ENCODE results near the gene PRKCQ. TPM values are rescaled to one million over a fixed set of nuclear protein-coding genes. Genes with fewer than 3 reads are reported as not detected.

PRKCQ gene
- total RNA-seq, 2 donors from 2014 or later, result 42.9 to 49.2 TPM

DNA sequence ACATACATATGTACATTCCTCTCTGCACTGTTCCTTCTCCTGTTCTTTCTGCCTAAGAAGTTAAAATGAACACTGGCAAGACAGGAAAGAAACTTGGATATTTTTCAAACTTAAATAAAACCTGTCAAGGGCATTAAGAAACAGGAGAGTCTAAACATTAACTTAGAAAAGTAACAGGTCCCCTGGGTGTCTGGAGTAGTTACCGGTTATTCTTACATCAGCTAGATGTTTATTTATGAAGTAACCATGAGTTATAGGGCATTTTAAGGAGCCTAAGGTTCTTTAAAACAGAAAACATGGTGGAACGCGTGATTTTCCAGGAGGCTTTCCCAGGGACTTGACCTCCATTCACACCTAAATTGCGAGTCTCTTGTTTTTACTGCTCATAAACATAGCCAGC, 148.2 kb downstream of the PRKCQ start:
- Mint-ChIP-seq H3K27ac (no peak overlapping the region), H3K27me3 (ENCODE audit: low read depth) (no peaks in the 10 kb centered on the region), H3K4me1 (ENCODE audit: low read depth) (peaks cover 4% of the 10 kb centered on the region), H3K4me3 (no peak overlapping the region), H3K9me3 (no peaks in the 10 kb centered on the region), H3K36me3 (ENCODE audit: insufficient read depth in 2 of 2) (peaks cover 5 to 20% of the 10 kb centered on the region in 2 donors)
- ATAC-seq (replicated peaks in 1 of 2), result no peak
- DNase-seq, result no peak

DNA sequence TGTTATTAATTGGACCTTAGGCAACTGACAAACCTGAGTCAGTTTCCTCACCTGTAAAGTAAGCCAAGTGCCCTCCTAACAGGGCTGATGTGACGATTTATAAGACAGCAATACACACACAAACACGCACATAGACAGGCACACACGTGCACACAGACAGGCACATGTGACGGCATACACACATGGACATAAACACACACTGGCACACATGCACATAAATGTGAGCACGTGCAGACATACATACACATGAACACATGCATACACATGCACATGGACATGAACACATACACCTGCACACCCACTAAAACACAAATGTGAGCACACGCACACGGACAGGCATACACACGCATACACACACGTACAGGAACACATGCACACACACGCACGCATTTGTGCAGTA, 148.9 kb downstream of the PRKCQ start:
- Mint-ChIP-seq H3K4me1 (ENCODE audit: low read depth) (peaks cover 3% of the 10 kb centered on the region), H3K27ac (no peak overlapping the region), H3K27me3 (ENCODE audit: low read depth) (no peaks in the 10 kb centered on the region), H3K9me3 (no peaks in the 10 kb centered on the region), H3K36me3 (ENCODE audit: insufficient read depth in 2 of 2) (peaks cover 5 to 20% of the 10 kb centered on the region in 2 donors), H3K4me3 (no peak overlapping the region)
- ATAC-seq (replicated peaks in 1 of 2) (no peak), DNase-seq (no peak)

DNA sequence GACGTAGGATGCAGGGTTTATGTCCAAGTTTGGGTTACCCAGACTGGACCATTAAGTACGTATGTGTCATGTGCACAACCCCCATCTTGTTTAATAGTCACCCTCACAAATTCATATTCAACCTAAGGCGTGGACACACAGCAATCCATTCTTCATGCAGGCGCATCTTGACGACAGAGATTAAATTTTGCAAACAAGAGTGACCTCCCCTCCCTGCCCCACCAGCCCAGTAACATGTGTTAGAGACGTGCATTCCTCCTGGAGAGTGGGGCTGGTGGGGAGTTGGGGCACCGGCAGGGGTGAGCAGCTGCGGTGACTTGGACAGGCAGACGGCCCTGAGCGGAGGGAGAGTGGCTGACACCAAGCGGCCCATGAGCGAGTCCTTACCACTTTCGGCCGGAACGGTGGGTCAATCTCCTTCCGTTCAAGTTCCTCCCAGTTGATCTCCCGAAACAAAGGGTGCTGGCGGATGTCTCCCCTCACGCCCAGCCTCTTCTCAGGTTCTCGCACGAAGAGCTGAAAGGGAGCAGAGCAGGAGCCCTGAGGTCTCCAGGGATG, 149.6 kb downstream of the PRKCQ start:
- ATAC-seq (replicated peaks in 1 of 2) (no peak), DNase-seq (no peak)
- Mint-ChIP-seq H3K4me3 (no peak overlapping the region), H3K27me3 (ENCODE audit: low read depth) (no peaks in the 10 kb centered on the region), H3K27ac (no peak overlapping the region), H3K36me3 (ENCODE audit: insufficient read depth in 2 of 2) (peaks cover 5 to 20% of the 10 kb centered on the region in 2 donors), H3K4me1 (ENCODE audit: low read depth) (peaks cover 8% of the 10 kb centered on the region), H3K9me3 (no peaks in the 10 kb centered on the region)

DNA sequence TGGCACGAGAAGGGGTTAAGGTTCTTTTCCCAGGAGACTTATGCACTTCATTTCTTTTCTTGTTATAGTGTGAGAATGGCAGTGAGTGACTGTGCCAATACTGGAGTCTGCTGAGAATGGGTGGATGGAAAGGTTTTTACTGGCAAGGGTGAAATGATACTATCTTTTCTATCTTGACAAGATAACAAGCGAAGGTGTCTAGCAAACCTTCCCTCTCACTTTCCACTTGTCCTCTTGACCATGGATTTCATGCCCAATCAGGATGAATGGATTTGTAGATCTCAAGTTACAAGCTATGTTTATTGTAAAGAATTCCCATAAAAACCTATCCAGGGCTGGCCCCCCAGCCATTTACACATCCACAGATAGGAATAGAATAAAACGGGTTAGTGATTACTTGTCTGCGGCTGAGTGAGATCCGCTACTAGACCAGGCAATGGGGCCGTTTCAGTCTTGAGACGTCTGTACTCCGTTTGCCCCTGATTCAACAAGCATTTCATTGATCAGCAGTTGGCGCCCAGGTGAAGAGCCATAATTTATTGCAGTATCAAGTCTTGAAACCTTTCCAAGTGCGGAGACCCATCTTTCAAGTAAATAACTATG, 152.6 kb downstream of the PRKCQ start:
- no peak for DNase-seq
- no peak for ATAC-seq (replicated peaks in 1 of 2)
- H3K36me3 Mint-ChIP-seq (ENCODE audit: insufficient read depth in 2 of 2), result peaks cover 3 to 11% of the 10 kb centered on the region in 2 donors
- no peaks in the 10 kb centered on the region for H3K9me3 Mint-ChIP-seq
- no peak overlapping the region for H3K27ac Mint-ChIP-seq
- H3K4me3 Mint-ChIP-seq, result no peak overlapping the region
- H3K27me3 Mint-ChIP-seq (ENCODE audit: low read depth), result no peaks in the 10 kb centered on the region
- H3K4me1 Mint-ChIP-seq (ENCODE audit: low read depth), result peaks cover 34% of the 10 kb centered on the region

DNA sequence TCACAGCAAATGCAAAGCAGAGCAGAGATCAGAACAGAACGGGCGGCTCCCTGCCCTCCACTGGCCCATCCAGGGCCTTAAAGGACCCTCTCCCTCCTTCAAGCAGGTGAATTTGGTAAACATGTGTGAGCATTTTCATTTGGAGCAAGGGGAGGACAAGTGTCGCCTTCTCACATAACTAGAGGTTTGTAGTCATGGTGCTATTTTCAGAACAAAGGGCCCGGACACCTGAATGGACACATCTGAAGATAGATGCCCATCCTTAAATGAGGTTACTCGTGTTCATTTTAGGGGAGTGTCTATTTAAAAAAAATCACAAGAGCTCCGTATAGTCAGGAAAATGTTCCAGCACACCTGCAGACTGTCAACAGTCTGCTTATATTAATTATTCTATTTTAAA, 153.8 kb downstream of the PRKCQ start:
- Mint-ChIP-seq H3K27ac (no peak overlapping the region), H3K4me1 (ENCODE audit: low read depth) (peaks cover 36% of the 10 kb centered on the region), H3K36me3 (ENCODE audit: insufficient read depth in 2 of 2) (peaks cover 3 to 11% of the 10 kb centered on the region in 2 donors), H3K27me3 (ENCODE audit: low read depth) (no peaks in the 10 kb centered on the region), H3K9me3 (no peaks in the 10 kb centered on the region), H3K4me3 (no peak overlapping the region)
- DNase-seq (no peak), ATAC-seq (replicated peaks in 1 of 2) (no peak)

DNA sequence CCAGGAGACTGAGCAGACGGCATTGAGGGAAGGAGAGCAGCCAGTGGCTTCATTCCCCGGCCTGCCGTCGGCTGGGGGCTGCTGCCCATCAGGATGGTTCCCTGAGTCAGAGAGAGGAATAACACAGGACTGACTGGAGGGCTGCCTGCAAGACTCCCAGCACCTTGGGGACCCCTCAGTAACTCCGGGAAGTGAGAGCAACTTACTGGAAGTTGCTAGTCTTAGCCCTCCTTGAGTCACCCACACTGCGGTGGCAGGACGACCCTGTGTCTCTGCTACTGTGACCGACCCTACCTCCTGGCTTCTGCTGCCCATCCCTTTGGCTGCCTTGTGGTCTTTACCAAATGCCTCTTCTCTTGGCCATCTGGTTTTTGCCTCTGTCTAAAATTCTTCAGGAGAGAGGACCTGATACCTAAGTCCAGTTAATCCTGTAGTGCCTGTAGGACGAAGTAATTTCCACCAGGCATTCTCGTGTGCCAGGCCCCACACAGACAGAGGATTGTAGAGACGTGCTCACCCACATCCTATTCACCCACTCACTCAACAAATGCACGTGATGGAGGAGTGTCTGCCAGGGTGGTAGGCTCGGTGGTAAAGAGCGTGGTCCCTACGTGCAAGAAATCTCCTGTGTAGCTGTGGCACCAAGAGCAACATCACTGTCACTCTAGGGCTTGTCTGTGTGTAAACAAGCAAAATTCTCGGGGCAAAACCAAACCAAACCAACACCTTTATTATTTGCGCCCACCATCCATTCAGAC, 156.5 kb downstream of the PRKCQ start:
- ATAC-seq (replicated peaks in 1 of 2) (peak; percentile 37 to 46), DNase-seq (no peak)
- peaks cover 0 to 6% of the 10 kb centered on the region in 2 donors for H3K36me3 Mint-ChIP-seq (ENCODE audit: insufficient read depth in 2 of 2)
- peak overlapping the region; percentile 72 for H3K27ac Mint-ChIP-seq
- H3K4me1 Mint-ChIP-seq (ENCODE audit: low read depth), result peaks cover 36% of the 10 kb centered on the region
- no peaks in the 10 kb centered on the region for H3K9me3 Mint-ChIP-seq
- no peaks in the 10 kb centered on the region for H3K27me3 Mint-ChIP-seq (ENCODE audit: low read depth)
- H3K4me3 Mint-ChIP-seq, result peak overlapping the region; percentile 25 to 53

DNA sequence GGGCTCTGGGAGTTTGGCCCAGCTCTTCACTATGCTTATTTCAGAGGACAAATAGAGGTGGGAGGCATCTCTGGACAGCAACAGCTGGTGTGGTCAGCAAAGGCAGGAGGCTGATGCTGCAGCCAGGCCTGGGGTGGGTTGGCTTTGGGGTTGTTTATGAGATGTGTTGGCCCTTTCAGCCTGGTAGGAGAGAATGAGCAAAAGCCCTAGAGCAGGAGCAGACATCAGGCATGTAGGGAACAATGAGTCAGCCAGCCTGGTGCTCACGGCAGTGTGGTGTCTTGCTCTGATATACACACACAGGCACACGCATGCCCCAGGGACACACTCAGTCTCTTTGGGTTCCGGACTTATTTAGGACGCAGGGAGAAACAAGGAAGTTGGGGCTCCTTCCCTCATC, 157.1 kb downstream of the PRKCQ start:
- peak; percentile 60 to 64 for DNase-seq
- no peaks in the 10 kb centered on the region for H3K9me3 Mint-ChIP-seq
- peaks cover 0 to 6% of the 10 kb centered on the region in 2 donors for H3K36me3 Mint-ChIP-seq (ENCODE audit: insufficient read depth in 2 of 2)
- peaks cover 36% of the 10 kb centered on the region for H3K4me1 Mint-ChIP-seq (ENCODE audit: low read depth)
- H3K4me3 Mint-ChIP-seq, result peak overlapping the region; percentile 25 to 53
- H3K27ac Mint-ChIP-seq, result peak overlapping the region; percentile 67
- ATAC-seq (replicated peaks in 1 of 2), result peak; percentile 92 to 95
- no peaks in the 10 kb centered on the region for H3K27me3 Mint-ChIP-seq (ENCODE audit: low read depth)

DNA sequence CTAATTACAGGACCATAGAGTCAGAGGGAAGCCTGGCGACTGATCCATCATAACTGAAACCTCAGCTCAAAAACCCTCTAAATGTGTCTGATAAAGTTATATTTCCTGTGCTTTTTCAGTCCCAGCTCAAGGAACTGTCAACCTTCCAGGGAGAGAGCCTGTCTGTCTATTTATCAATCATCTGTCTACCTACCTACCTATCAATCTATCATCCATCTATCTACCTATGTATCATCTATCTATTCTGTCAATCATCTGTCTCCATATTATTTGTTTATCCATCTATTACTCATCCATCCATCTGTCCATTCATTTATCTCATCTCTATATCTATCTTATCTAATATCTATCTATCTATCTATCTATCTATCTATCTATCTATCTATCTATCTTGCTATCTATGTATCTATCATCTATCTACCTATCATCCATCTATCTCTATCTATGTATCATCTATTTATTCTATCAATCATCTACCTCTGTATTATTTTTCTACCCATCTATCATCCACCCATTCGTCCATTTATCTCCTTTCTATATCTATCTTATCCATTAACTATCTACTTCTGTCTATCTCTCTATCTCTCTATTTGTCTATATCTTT, 161.4 kb downstream of the PRKCQ start:
- no peak for ATAC-seq (replicated peaks in 1 of 2)
- no peaks in the 10 kb centered on the region for H3K9me3 Mint-ChIP-seq
- no peak overlapping the region for H3K27ac Mint-ChIP-seq
- no peaks in the 10 kb centered on the region for H3K27me3 Mint-ChIP-seq (ENCODE audit: low read depth)
- H3K36me3 Mint-ChIP-seq (ENCODE audit: insufficient read depth in 2 of 2), result no peaks in the 10 kb centered on the region
- no peak overlapping the region for H3K4me3 Mint-ChIP-seq
- H3K4me1 Mint-ChIP-seq (ENCODE audit: low read depth), result peaks cover 15% of the 10 kb centered on the region
- DNase-seq, result no peak

DNA sequence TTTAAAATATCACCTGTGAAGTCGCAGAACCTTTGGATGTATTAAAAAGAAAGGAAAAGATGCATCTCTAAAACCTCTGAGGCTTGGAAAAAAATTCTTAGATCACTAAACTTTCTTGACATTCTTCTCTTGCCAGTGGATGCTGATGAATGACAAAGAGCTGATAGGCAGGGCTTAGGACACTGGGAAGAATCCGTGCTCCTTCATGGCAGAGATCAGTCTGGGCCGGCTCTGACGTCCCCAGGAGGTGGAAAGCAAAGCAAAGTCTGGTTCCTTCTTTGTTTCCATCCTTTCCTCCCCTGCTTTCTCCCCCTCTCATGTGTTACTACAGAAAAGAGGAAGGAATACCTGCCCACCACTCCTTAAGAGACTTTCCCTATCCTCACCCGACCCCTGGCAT, 161.9 kb downstream of the PRKCQ start:
- Mint-ChIP-seq H3K36me3 (ENCODE audit: insufficient read depth in 2 of 2) (no peaks in the 10 kb centered on the region), H3K4me1 (ENCODE audit: low read depth) (peaks cover 9% of the 10 kb centered on the region), H3K27ac (no peak overlapping the region), H3K4me3 (no peak overlapping the region), H3K27me3 (ENCODE audit: low read depth) (no peaks in the 10 kb centered on the region), H3K9me3 (no peaks in the 10 kb centered on the region)
- ATAC-seq (replicated peaks in 1 of 2) (no peak), DNase-seq (no peak)

DNA sequence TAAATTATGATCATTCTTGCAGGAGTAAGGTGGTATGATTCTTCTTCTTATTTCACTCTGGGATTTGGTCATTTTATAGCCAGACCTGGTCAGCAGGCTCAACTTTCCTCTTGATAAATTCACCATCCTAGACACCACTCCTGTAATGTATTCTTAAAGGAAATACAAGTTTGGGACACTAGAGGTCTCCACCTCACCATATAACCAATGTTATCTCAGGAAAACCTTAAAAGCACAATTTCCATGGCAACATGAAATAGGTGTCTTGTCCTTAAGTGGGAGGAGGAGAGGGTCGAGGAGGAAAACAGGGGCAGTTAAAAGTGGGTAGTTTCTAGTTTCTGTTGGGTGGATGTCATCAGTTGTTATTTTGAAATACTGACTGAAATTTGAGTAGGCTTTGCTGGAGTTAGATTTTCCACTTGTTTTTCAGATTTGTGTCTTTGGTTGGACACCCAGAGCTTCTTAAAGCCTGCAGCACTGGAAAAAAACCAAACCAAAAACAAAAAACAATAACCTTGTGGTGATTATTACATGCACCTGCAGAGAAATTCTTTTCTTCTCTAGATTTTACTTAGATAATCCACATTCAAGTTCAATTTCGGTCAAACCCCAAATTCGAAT, 163.1 kb downstream of the PRKCQ start:
- H3K27me3 Mint-ChIP-seq (ENCODE audit: low read depth), result no peaks in the 10 kb centered on the region
- no peaks in the 10 kb centered on the region for H3K36me3 Mint-ChIP-seq (ENCODE audit: insufficient read depth in 2 of 2)
- DNase-seq (peak in 1 of 2 donors; percentile 33), ATAC-seq (replicated peaks in 1 of 2) (peak; percentile 66 to 76)
- no peaks in the 10 kb centered on the region for H3K4me1 Mint-ChIP-seq (ENCODE audit: low read depth)
- no peak overlapping the region for H3K4me3 Mint-ChIP-seq
- no peaks in the 10 kb centered on the region for H3K9me3 Mint-ChIP-seq
- no peak overlapping the region for H3K27ac Mint-ChIP-seq

DNA sequence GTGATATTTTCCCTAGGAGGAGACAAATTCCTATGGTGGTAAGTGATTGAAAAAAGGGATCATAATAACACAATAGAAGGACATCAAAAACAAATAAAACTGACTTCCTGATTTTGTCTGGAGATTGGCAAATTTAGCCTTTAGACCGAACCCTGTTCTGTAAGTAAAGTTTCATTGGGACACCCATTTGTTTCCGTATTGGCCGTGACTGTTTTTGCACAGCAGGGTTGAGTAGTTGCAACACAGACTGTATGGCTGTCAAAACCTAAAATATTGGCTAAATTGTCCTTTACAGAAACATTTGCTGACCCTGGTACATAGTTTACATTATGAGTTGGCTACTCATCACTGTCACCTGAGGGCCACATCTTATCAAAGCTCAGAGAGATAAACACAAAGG, 168.6 kb downstream of the PRKCQ start:
- Mint-ChIP-seq H3K4me3 (no peak overlapping the region), H3K27ac (no peak overlapping the region), H3K4me1 (ENCODE audit: low read depth) (peaks cover 26% of the 10 kb centered on the region), H3K36me3 (ENCODE audit: insufficient read depth in 2 of 2) (no peaks in the 10 kb centered on the region), H3K27me3 (ENCODE audit: low read depth) (no peaks in the 10 kb centered on the region), H3K9me3 (no peaks in the 10 kb centered on the region)
- no peak for ATAC-seq (replicated peaks in 1 of 2)
- DNase-seq, result no peak

DNA sequence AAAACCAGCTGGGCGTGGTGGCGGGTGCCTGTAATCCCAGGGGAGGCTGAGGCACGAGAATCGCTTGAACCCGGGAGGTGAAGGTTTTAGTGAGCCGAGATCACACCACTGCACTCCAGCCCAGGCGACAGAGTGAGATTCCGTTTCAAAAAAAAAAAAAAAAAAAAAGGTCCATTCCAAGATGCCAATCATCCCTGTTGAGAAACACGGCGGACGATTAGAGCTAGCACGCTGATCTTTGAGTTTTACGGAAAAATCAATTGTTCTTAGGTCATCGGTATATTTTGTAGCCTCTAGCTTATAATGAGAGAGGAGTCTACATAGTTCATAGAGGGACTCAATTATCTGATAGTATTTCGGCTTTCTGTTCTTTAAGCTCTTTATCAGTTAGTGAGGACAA, 169.2 kb downstream of the PRKCQ start:
- Mint-ChIP-seq H3K27me3 (ENCODE audit: low read depth) (no peaks in the 10 kb centered on the region), H3K9me3 (no peaks in the 10 kb centered on the region), H3K4me1 (ENCODE audit: low read depth) (peaks cover 32% of the 10 kb centered on the region), H3K36me3 (ENCODE audit: insufficient read depth in 2 of 2) (no peaks in the 10 kb centered on the region), H3K4me3 (no peak overlapping the region), H3K27ac (peak overlapping the region; percentile 83)
- no peak for ATAC-seq (replicated peaks in 1 of 2)
- no peak for DNase-seq

All from activated T-cell treated with anti-CD3 and anti-CD28 coated beads, Interleukin-2, amount 50 U/mL, for 72 hours (primary cell).